NCI-H1417 (cell line): ENCODE results near the gene PURA.

ENCODE experiments used
- DNase-seq, 3 experiments: peaks; one replicate each; lab custom pipeline; 2025; lab: John Stamatoyannopoulos, UW

Gene PURA

GRCh38 chr5:140159014-140159927 is 45.4 kb downstream of the PURA start:
- DNase-seq = peak in 1 of 3 experiments; percentile 24

- no peak for DNase-seq
Observed at GRCh38 chr5:140162275-140162674, 48.4 kb downstream of the PURA start.

DNA sequence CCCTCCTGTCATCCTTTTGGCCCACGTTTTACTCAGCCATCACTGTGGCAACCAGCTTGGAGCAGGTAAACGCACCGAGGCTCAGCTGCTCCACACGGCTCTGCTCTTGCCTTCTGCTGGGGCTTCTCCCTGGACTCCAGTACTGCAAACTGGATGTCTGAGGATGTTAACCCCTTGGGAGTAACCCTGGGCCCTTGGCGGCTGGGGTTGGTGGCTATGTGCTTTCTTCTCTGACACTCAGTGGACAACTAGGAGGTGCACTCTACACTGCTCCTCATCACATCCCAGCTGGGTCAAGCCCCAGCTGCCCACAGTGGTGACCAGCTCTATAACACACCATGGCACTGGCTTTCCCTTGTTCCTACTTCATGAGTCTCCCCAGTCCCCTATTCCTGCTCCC is 48.9 kb downstream of the PURA start:
- no peak for DNase-seq

GRCh38 chr5:140165101-140165922 is 51.4 kb downstream of the PURA start:
- no peak for DNase-seq

- DNase-seq = no peak
Observed at GRCh38 chr5:140165923-140166270, 52.0 kb downstream of the PURA start.

DNA sequence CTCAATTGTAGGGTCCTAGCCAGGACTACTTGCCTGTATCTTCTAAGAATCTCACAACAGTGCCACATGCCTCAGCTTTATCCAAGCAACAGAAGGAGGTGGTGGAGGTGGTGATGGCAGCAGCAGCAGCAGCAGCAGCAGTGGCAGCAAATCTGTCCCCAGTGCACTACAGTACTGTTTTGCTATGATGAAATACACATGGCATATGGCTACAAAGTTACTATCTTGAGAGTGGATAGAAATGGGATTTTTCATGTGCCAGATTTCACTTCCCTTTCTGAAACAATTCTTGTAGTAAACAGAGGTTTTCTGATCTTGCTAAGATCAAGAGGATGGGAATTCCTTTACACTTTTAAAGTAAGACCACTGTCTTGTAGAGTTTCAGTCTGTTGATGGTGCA is 53.0 kb downstream of the PURA start:
- no peak for DNase-seq

- DNase-seq = no peak
Observed at GRCh38 chr5:140168371-140168770, 54.5 kb downstream of the PURA start.

GRCh38 chr5:140169410-140169809 is 55.5 kb downstream of the PURA start:
- no peak for DNase-seq

DNA sequence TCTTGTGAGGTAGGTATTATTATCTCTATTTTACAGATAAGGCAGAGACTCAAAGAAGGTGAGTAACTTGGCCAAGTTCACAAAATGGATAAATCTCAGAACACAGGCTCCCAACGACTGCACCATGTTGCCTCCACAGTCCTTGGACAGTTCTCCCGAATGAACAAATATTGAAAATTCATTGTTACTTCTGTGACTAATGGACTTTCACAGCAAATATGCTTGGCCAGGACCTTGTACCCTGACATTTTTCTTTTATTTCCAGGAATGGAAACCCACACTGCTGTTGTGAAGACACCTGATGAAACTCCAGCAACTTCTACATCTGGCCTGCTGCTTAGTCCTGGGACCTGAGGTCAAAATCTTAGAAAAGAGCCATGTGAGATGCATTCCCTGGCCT is 58.6 kb downstream of the PURA start:
- no peak for DNase-seq

- no peak for DNase-seq
Observed at GRCh38 chr5:140174014-140174413, 60.1 kb downstream of the PURA start.

GRCh38 chr5:140174465-140175366 is 60.8 kb downstream of the PURA start, which contains the start of gene CYSTM1:
CYSTM1 (plus strand) TSS chr5:140175188; CDS start chr5:140194466, 19,278 bp downstream.
- DNase-seq = peak; percentile 91 to 95 (median 93)
